ENCODE data around the gene C16orf46.

C16orf46 gene

GRCh38 chr16:81095953-81096714 lies 19.1 kb upstream of the C16orf46 start, which contains the start of gene GCSH:
GCSH (minus strand) TSS chr16:81096395; CDS start chr16:81096278, 117 bp downstream.
- DNase-seq (ENCODE audit: insufficient read length, low spot score) (peak; percentile 97), FAIRE-seq (peak; percentile 52)
- TF ChIP-seq POLR2A (IDR thresholded peaks at IDR 0.05; ENCODE audit: low read depth, low read length): peak; percentile 59; the same call in 1 of the 2 replicates

GRCh38 chr16:81095653-81095952 lies 18.6 kb upstream of the C16orf46 start:
- no peak for FAIRE-seq
- no peak for DNase-seq (ENCODE audit: insufficient read length, low spot score)
- TF ChIP-seq POLR2A (IDR thresholded peaks at IDR 0.05; ENCODE audit: low read depth, low read length): no peak

DNA sequence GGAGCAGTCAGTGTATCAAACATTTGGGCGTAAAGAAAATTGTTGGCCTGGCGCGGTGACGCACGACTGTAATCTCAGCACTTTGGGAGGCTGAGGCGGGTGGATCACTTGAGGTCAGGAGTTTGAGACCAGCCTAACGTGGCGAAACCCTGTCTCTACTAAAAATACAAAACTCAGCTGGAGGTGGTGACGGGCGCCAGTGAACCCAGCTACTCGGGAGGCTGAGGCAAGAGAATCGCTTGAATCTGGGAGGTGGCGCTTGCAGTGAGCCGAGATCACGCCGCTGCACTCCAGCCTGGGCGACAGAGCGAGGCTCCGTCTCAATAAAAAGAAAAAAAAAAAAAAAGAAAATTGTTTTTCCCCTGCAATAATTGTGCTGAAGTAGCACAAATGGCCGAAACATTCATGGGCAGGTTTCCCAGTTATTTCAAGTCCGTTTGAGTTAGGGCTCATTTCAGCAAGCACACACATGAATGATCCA lies 17.8 kb upstream of the C16orf46 start:
- no peak for TF ChIP-seq POLR2A (IDR thresholded peaks at IDR 0.05; ENCODE audit: low read depth, low read length)
- DNase-seq (ENCODE audit: insufficient read length, low spot score) (no peak), FAIRE-seq (no peak)

DNA sequence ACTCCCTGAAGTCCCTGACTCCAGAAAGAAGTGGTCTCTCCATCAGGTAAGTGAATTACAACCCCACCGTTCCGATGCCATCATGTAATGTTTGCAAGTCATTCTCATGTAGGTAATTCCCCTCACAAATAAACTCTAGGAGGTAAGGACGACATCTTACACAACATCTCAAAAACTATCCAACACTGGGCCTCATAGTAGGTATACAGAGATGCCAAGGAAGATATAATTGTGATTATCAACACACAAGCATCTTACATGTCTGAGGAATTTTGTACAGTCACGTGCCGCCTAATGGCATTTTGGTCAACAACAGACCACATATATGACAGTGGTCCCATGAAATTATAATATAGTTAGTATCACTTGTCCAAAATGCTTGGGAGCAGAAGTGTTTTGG lies 11.8 kb upstream of the C16orf46 start:
- no peak for FAIRE-seq
- DNase-seq (ENCODE audit: insufficient read length, low spot score): no peak
- no peak for TF ChIP-seq POLR2A (IDR thresholded peaks at IDR 0.05; ENCODE audit: low read depth, low read length)

DNA sequence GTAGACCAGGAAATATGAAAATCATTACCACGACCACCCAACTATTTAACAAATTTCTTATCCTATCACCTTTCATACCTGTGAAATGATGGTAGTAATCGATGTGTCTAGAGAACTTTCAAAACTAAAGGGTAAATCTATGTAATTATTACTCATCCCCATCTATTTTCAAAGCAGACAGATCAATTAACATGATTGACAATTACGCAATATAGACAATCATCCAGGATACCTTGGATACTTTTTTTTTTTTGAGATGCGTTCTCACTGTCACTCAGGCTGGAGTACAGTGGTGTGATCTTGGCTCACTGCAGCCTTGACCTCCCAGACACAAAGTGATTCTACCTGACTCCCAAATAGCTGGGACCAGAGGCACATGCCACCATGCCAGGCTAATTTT lies 4.0 kb upstream of the C16orf46 start:
- FAIRE-seq: no peak
- no peak for DNase-seq (ENCODE audit: insufficient read length, low spot score)
- TF ChIP-seq POLR2A (IDR thresholded peaks at IDR 0.05; ENCODE audit: low read depth, low read length): no peak

GRCh38 chr16:81080233-81080632 lies 3.2 kb upstream of the C16orf46 start:
- no peak for TF ChIP-seq POLR2A (IDR thresholded peaks at IDR 0.05; ENCODE audit: low read depth, low read length)
- DNase-seq (ENCODE audit: insufficient read length, low spot score) (no peak), FAIRE-seq (no peak)

GRCh38 chr16:81076566-81077075 lies 417 bp downstream of the C16orf46 start:
- DNase-seq (ENCODE audit: insufficient read length, low spot score) (peak; percentile 60), FAIRE-seq (no peak)
- no peak for TF ChIP-seq POLR2A (IDR thresholded peaks at IDR 0.05; ENCODE audit: low read depth, low read length)

- TF ChIP-seq POLR2A (IDR thresholded peaks at IDR 0.05; ENCODE audit: low read depth, low read length): no peak
- FAIRE-seq: no peak
- no peak for DNase-seq (ENCODE audit: insufficient read length, low spot score)
These were observed 3.3 kb downstream of the C16orf46 start for GRCh38 chr16:81073560-81074330.

GRCh38 chr16:81071805-81072204 lies 5.2 kb downstream of the C16orf46 start:
- peak; percentile 93 for FAIRE-seq
- no peak for TF ChIP-seq POLR2A (IDR thresholded peaks at IDR 0.05; ENCODE audit: low read depth, low read length)
- DNase-seq (ENCODE audit: insufficient read length, low spot score): peak; percentile 73

GRCh38 chr16:81070979-81071378 lies 6.1 kb downstream of the C16orf46 start:
- FAIRE-seq: no peak

GRCh38 chr16:81069063-81069462 lies 8.0 kb downstream of the C16orf46 start:
- DNase-seq (ENCODE audit: insufficient read length, low spot score): no peak
- TF ChIP-seq POLR2A (IDR thresholded peaks at IDR 0.05; ENCODE audit: low read depth, low read length): no peak
- FAIRE-seq: no peak

More at GRCh38 chr16:81070979-81071378, 6.1 kb downstream of the C16orf46 start:
- no peak for TF ChIP-seq POLR2A (IDR thresholded peaks at IDR 0.05; ENCODE audit: low read depth, low read length)
- no peak for DNase-seq (ENCODE audit: insufficient read length, low spot score)

- DNase-seq (ENCODE audit: insufficient read length, low spot score) (no peak), FAIRE-seq (no peak)
- TF ChIP-seq POLR2A (IDR thresholded peaks at IDR 0.05; ENCODE audit: low read depth, low read length): no peak
These were observed 9.9 kb downstream of the C16orf46 start for GRCh38 chr16:81067166-81067565.

GRCh38 chr16:81066681-81067080 lies 10.4 kb downstream of the C16orf46 start:
- FAIRE-seq (no peak), DNase-seq (ENCODE audit: insufficient read length, low spot score) (no peak)
- no peak for TF ChIP-seq POLR2A (IDR thresholded peaks at IDR 0.05; ENCODE audit: low read depth, low read length)

GRCh38 chr16:81061871-81062608 lies 15.0 kb downstream of the C16orf46 start:
- DNase-seq (ENCODE audit: insufficient read length, low spot score): no peak
- TF ChIP-seq POLR2A (IDR thresholded peaks at IDR 0.05; ENCODE audit: low read depth, low read length): no peak
- no peak for FAIRE-seq

All from H54 (cell line).